IMR-90 (cell line): ENCODE results near the gene PAX8. TPM values are rescaled to one million over a fixed set of nuclear protein-coding genes. Genes with fewer than 3 reads are reported as not detected.

Source experiments
- ATAC-seq: fragments of 200-7000 bp; cut with Tn5 transposase; 2 replicates; pipeline ENCODE4 v1.9.1; 2020; ENCODE audit warnings: low read depth, mild to moderate bottlenecking, moderate library complexity
- BruUV-seq: library from RNA; stranded (reverse); fragments of 400-500 nt; replicated peaks from 2 replicates; lab custom pipeline; 2021; lab: Mats Ljungman, UMichigan
- CTCF ChIA-PET: fragments of 300-600 bp; formaldehyde crosslinking; extraction: SDS; loops from one replicate; lab custom pipeline; 2021; ENCODE audit warnings: antibody characterized with exemption; lab: Yijun Ruan, JAX
- POLR2A ChIA-PET: fragments of 300-600 bp; sonication (Branson Sonifier 250); formaldehyde crosslinking; loops from one replicate; lab custom pipeline; 2022; ENCODE audit warnings: antibody characterized with exemption; ENCODE audit not compliant: unreplicated experiment; lab: Charles Lee
- DNase-seq: peaks from one replicate; pipeline ENCODE4 v3.0.0; 2013
- H2AFZ ChIP-seq: replicated peaks from 2 replicates; pipeline ENCODE3; 2013; ENCODE audit warnings: low read length, mild to moderate bottlenecking; ENCODE audit not compliant: poor library complexity
- H2AK5ac ChIP-seq: 2 replicates; pipeline ENCODE4 v1.6.1; 2013; ENCODE audit warnings: low read depth, low read length, inconsistent platforms
- H2AK9ac ChIP-seq: replicated peaks from 2 replicates; pipeline ENCODE3; 2013; ENCODE audit warnings: mild to moderate bottlenecking, low read depth, low read length, moderate library complexity; ENCODE audit not compliant: poor library complexity
- H2BK120ac ChIP-seq: 2 replicates; pipeline ENCODE4 v1.6.1; 2013; ENCODE audit warnings: low read depth, low read length, inconsistent platforms
- H2BK15ac ChIP-seq: 3 replicates; pipeline ENCODE4 v1.6.1; 2013; ENCODE audit warnings: low read depth, low read length, inconsistent platforms
- H2BK20ac ChIP-seq: 2 replicates; pipeline ENCODE4 v1.6.1; 2013; ENCODE audit warnings: low read depth, mild to moderate bottlenecking, inconsistent platforms, low read length, moderate library complexity
- H2BK5ac ChIP-seq: 2 replicates; pipeline ENCODE4 v1.6.1; 2013; ENCODE audit warnings: mild to moderate bottlenecking, low read depth, low read length, inconsistent platforms; ENCODE audit not compliant: poor library complexity, severe bottlenecking
- H3K14ac ChIP-seq: replicated peaks from 2 replicates; pipeline ENCODE4 v1.6.1; 2013; ENCODE audit warnings: low read depth, low read length, inconsistent platforms
- H3K18ac ChIP-seq: 2 replicates; pipeline ENCODE4 v1.6.1; 2013; ENCODE audit warnings: low read depth, low read length, control low read depth
- H3K23ac ChIP-seq: 2 replicates; pipeline ENCODE4 v1.6.1; 2013; ENCODE audit warnings: low read depth, low read length, inconsistent platforms
- H3K27ac ChIP-seq: 2 replicates; pipeline ENCODE4 v1.5.1; 2013; ENCODE audit warnings: mild to moderate bottlenecking, control low read depth, low read length; ENCODE audit not compliant: insufficient read depth
- H3K27me3 ChIP-seq: 2 replicates; pipeline ENCODE4 v1.6.1; 2013; ENCODE audit warnings: low read length; ENCODE audit not compliant: control insufficient read depth, insufficient read depth
- H3K36me3 ChIP-seq: 2 replicates; pipeline ENCODE4 v1.6.1; 2013; ENCODE audit warnings: low read length, mixed read lengths; ENCODE audit not compliant: control insufficient read depth, insufficient read depth
- H3K4ac ChIP-seq: 2 replicates; pipeline ENCODE4 v1.6.1; 2013; ENCODE audit warnings: low read depth, low read length, inconsistent platforms
- H3K4me1 ChIP-seq: 2 replicates; pipeline ENCODE4 v1.6.1; 2013; ENCODE audit warnings: low read length, mixed read lengths; ENCODE audit not compliant: control insufficient read depth, insufficient read depth
- H3K4me2 ChIP-seq: 2 replicates; pipeline ENCODE4 v1.6.1; 2013; ENCODE audit warnings: low read depth, mild to moderate bottlenecking, control low read depth, low read length, moderate library complexity
- H3K4me3 ChIP-seq: 2 replicates; pipeline ENCODE4 v1.5.1; 2013; ENCODE audit warnings: low read depth, mild to moderate bottlenecking, control low read depth, low read length, moderate library complexity; ENCODE audit not compliant: insufficient read depth
- H3K56ac ChIP-seq: 2 replicates; pipeline ENCODE4 v1.6.1; 2013; ENCODE audit warnings: low read length, inconsistent platforms; ENCODE audit not compliant: insufficient read depth; ENCODE audit errors: extremely low read depth
- H3K79me1 ChIP-seq, 2 experiments: 2 replicates each; pipeline ENCODE4 v1.6.1; 2013; ENCODE audit warnings: low read length in 2 of 2, inconsistent platforms in 1 of 2, low read depth in 1 of 2
- H3K9ac ChIP-seq: 2 replicates; pipeline ENCODE4 v1.6.1; 2013; ENCODE audit warnings: low read depth, low read length, control low read depth
- H3K9me1 ChIP-seq: 2 replicates; pipeline ENCODE4 v1.6.1; 2013; ENCODE audit warnings: low read length, inconsistent platforms; ENCODE audit not compliant: insufficient read depth
- H3K9me3 ChIP-seq: 2 replicates; pipeline ENCODE4 v1.6.1; 2013; ENCODE audit warnings: low read length; ENCODE audit not compliant: control insufficient read depth, insufficient read depth
- H4K20me1 ChIP-seq: 2 replicates; pipeline ENCODE4 v1.6.1; 2013; ENCODE audit warnings: low read length, inconsistent platforms; ENCODE audit not compliant: insufficient read depth
- H4K5ac ChIP-seq: 2 replicates; pipeline ENCODE4 v1.6.1; 2013; ENCODE audit warnings: mild to moderate bottlenecking, low read depth, low read length, control low read depth
- H4K8ac ChIP-seq, 2 experiments: 2 replicates each; pipeline ENCODE4 v1.6.1; 2013; ENCODE audit warnings: low read depth in 2 of 2, low read length in 2 of 2, control low read depth in 1 of 2, inconsistent platforms in 1 of 2
- H4K91ac ChIP-seq: 2 replicates; pipeline ENCODE4 v1.6.1; 2013; ENCODE audit warnings: low read depth, low read length, inconsistent platforms; ENCODE audit not compliant: insufficient read depth
- MAZ ChIP-seq: IDR thresholded peaks from 2 replicates; pipeline ENCODE4 v1.6.1; 2012; ENCODE audit warnings: low read depth, mild to moderate bottlenecking, low read length, improper control_type of control experiment, moderate library complexity, borderline replicate concordance
- MXI1 ChIP-seq: IDR thresholded peaks from 2 replicates; pipeline ENCODE4 v1.6.1; 2012; ENCODE audit warnings: low read depth, mild to moderate bottlenecking, low read length, moderate library complexity, borderline replicate concordance
- NFE2L2 ChIP-seq: fragments of 150-350 bp; IDR thresholded peaks from 2 replicates; pipeline ENCODE4 v1.6.1; 2016; ENCODE audit warnings: low read depth, mild to moderate bottlenecking, low read length
- SMC3 ChIP-seq: fragments of 150-350 bp; IDR thresholded peaks from 2 replicates; pipeline ENCODE4 v1.6.1; 2016; ENCODE audit warnings: low read depth, mild to moderate bottlenecking, antibody characterized with exemption, low read length, moderate library complexity
- WGBS, 2 experiments: methylation state at CpG; one replicate each; pipeline versions ENCODE4 v1.1.5 to v1.1.7; 2013; ENCODE audit warnings: missing lambda C conversion rate in 2 of 2; ENCODE audit not compliant: insufficient read length in 1 of 2; ENCODE audit errors: extremely low coverage in 2 of 2; 5-methylcytosine and 5-hydroxymethylcytosine counted together
- dilution Hi-C: fragments of 300-500 bp; cut with HindIII; formaldehyde crosslinking; loops from one replicate; pipeline ENCODE4 v1.14.3; 2018; ENCODE audit warnings: low sequenced_read_pairs; ENCODE audit not compliant: unreplicated experiment
- in situ Hi-C: fragments of 300-500 bp; cut with MboI; formaldehyde crosslinking; loops from 3 replicates; pipeline ENCODE4 v1.14.3; 2019; ENCODE audit warnings: low sequenced_read_pairs, inconsistent platforms, mixed read lengths
- intact Hi-C: fragments of 100-400 bp; cut with micrococcal nuclease; formaldehyde crosslinking; loops from 2 replicates; pipeline ENCODE4 v1.10.0; 2022
- polyA plus RNA-seq, 3 experiments: library from polyadenylated mRNA; depleted of rRNA; stranded (reverse); fragments of >200 nt; gene quantifications; 2 replicates each; pipeline ENCODE4 v1.2.3, GENCODE V29; 2012; ENCODE audit warnings: low replicate concordance in 1 of 3
- total RNA-seq: library from RNA; depleted of rRNA; stranded (reverse); fragments of >200 nt; gene quantifications from 2 replicates; pipeline ENCODE4 v1.2.3, GENCODE V29; 2012
- TF ChIP-seq, protein P1 (sequence below): fragments of 150-350 bp; IDR thresholded peaks from 2 replicates; pipeline ENCODE4 v1.6.1; 2016; ENCODE audit warnings: low read depth, mild to moderate bottlenecking, low read length, moderate library complexity, borderline replicate concordance
- TF ChIP-seq, protein P2 (sequence below): fragments of 150-350 bp; IDR thresholded peaks from 2 replicates; pipeline ENCODE4 v1.6.1; 2017; ENCODE audit warnings: mild to moderate bottlenecking, antibody characterized with exemption, low read length, low read depth

The PAX8 gene
- total and polyA plus RNA-seq, 2 of the 4 experiments (the other 2 are of a cell fraction), result 0.18 to 1.5 TPM

DNA sequence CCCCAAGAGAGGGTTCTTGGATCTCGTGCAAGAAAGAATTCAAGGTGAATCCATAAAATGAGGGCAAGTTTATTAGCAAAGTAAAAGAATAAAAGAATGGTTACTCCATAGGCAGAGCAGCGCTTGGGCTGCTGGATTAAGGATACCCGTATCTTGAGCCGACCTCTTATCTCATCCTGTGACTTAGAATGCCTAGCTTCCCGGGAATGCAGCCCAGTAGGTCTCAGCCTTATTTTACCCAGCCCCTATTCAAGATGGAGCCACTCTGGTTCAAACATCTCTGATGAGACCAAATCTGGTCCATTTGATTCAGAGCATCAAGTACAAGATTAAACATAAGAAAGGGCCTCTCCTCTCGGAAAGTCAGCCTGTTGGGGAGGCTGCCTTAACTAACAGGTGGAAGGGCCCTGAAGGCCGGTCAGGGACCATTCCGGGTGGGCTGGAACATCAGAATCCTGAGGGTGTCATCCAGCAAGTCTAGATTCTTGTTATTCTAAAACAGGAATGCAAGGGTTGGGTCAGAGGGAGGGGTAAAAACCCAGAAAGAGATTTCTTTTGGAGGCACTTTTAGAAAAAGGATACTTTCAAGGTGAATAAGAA is 99.2 kb downstream of the PAX8 start:
- TF ChIP-seq MAZ, result no peak
- TF ChIP-seq NFE2L2, result no peak
- TF ChIP-seq, protein P1, sequence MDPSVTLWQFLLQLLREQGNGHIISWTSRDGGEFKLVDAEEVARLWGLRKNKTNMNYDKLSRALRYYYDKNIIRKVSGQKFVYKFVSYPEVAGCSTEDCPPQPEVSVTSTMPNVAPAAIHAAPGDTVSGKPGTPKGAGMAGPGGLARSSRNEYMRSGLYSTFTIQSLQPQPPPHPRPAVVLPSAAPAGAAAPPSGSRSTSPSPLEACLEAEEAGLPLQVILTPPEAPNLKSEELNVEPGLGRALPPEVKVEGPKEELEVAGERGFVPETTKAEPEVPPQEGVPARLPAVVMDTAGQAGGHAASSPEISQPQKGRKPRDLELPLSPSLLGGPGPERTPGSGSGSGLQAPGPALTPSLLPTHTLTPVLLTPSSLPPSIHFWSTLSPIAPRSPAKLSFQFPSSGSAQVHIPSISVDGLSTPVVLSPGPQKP, result no peak
- TF ChIP-seq SMC3, result no peak
- TF ChIP-seq MXI1, result no peak
- TF ChIP-seq, protein P2, sequence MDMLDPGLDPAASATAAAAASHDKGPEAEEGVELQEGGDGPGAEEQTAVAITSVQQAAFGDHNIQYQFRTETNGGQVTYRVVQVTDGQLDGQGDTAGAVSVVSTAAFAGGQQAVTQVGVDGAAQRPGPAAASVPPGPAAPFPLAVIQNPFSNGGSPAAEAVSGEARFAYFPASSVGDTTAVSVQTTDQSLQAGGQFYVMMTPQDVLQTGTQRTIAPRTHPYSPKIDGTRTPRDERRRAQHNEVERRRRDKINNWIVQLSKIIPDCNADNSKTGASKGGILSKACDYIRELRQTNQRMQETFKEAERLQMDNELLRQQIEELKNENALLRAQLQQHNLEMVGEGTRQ, result no peak
- 61% methylated on average over 5 of the region's 8 CpGs; no CpG with 5 or more reads in 1 of the 2 experiments for WGBS, 2 experiments
- dilution Hi-C loops (no loop called here), intact Hi-C loops (no loop called here), in situ Hi-C loops (no loop called here)
- ChIA-PET CTCF (no interaction called here), POLR2A (no interaction called here)
- Histone ChIP-seq H4K20me1 (no peaks in the 10 kb centered on the region), H2AK9ac (no peak overlapping the region), H2BK120ac (no peak overlapping the region), H3K9ac (no peak overlapping the region), H3K56ac (no peak overlapping the region), H3K9me1 (peaks cover 3% of the 10 kb centered on the region; the same call in 1 of the 2 replicates), H3K4me3 (no peak overlapping the region), H3K79me1 (no peaks in the 10 kb centered on the region), H3K27me3 (peaks cover 36% of the 10 kb centered on the region), H2AFZ (no peak overlapping the region), H2BK20ac (no peak overlapping the region), H4K91ac (no peak overlapping the region), H3K14ac (no peak overlapping the region), H3K4me1 (no peaks in the 10 kb centered on the region), H3K36me3 (no peaks in the 10 kb centered on the region), H4K8ac (no peak overlapping the region), H2BK5ac (no peak overlapping the region), H4K5ac (no peak overlapping the region), H2AK5ac (no peak overlapping the region), H3K27ac (no peak overlapping the region), H3K23ac (no peak overlapping the region), H3K4ac (no peak overlapping the region), H2BK15ac (no peak overlapping the region), H3K4me2 (no peak overlapping the region), H3K9me3 (no peaks in the 10 kb centered on the region), H3K18ac (no peak overlapping the region)
- no TSS peak for BruUV-seq
- DNase-seq (no peak), ATAC-seq (no peak)
